GM21447 (cell line): ENCODE data around the gene ELAC1.
"Not testable (repeated sequence)": the region's sequence is repeated elsewhere in the genome, so short reads cannot be mapped to it uniquely, and the experiment has no call there.

Source experiments
- ATAC-seq: cut with Tn5 transposase; IDR thresholded peaks from one replicate; pipeline ENCODE4 v1.9.1; 2021; ENCODE audit not compliant: unreplicated experiment

The ELAC1 gene, protein sequence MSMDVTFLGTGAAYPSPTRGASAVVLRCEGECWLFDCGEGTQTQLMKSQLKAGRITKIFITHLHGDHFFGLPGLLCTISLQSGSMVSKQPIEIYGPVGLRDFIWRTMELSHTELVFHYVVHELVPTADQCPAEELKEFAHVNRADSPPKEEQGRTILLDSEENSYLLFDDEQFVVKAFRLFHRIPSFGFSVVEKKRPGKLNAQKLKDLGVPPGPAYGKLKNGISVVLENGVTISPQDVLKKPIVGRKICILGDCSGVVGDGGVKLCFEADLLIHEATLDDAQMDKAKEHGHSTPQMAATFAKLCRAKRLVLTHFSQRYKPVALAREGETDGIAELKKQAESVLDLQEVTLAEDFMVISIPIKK

DNA sequence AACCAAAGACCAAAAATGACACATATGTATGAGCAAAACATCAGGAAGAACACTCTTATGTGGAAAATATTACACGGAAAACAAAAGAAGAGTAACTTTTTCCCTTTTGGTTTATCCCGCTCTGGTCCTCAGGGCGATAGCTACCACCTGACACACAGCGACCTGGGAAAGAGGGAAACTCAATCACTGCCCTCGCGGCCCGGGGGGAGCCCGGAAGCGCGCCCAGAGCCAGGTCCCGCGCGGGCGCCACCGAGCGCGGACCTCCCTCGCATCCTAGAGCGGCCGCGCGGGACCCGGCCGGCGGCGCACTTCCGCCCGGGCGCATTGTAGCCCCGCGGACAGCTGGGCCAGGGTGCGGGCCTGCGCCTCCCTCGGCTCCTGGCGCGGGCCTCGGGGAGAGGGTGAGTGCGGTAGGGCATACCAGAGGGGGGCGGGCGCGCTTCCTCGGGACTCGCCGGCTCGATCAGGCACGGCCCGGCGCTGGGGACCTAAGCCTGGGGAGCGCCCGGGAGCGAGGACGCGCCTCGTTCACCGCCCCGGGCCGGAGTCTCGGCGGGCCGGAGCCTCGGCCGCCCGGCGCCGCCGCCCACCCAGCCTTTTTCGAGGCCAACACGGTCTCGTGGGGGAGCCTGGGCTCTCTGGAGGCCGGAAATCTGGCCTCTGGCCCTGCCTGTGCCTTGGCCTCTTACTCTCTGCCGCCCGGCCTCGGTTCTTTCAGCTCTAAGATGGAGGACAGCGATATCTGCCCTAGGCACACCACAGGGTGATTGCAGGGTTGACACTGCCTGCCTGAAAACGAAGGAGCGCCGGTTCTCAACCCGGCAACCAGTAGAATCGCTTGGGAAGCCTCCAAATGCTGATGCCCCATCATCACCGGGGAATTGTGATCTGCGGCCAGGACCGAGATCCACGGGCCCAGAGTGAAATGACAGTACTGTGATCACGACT lies at the start of gene ELAC1:
TSS of gene ELAC1 (plus strand) at position 327 of the 948 bp plus-strand sequence. CDS start 6,365 bp downstream, outside the sequence.
- ATAC-seq, result peak; percentile 90

DNA sequence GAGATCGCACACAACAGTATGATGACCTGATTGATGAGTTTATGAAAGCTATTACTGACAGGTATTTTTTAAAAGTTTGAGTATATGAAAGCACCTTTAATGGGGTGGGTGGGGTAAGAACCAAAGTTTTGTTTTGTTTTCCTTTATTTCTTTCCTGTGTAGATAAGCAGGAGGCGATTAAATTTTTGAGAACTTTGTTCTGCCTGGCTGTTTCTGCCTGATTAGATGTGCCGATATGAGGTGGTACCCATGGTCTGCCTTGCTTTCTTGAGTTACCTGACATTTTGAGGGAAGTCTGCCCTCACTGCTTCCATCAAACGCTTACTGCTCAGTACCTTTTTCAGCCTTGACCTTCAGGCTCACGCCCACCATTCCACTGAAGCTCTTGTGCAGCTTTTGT lies 49.7 kb upstream of the ELAC1 start:
- no peak for ATAC-seq

- ATAC-seq, result no peak
These were observed 43.5 kb upstream of the ELAC1 start for GRCh38 chr18:50924372-50924771.

- ATAC-seq, result no peak
These were observed 41.3 kb upstream of the ELAC1 start for GRCh38 chr18:50926521-50926920.

GRCh38 chr18:50928551-50928950 lies 39.3 kb upstream of the ELAC1 start:
- no peak for ATAC-seq

GRCh38 chr18:50933684-50934083 lies 34.2 kb upstream of the ELAC1 start:
- no peak for ATAC-seq

- ATAC-seq, result no peak
These were observed 33.2 kb upstream of the ELAC1 start for GRCh38 chr18:50934545-50935211.

DNA sequence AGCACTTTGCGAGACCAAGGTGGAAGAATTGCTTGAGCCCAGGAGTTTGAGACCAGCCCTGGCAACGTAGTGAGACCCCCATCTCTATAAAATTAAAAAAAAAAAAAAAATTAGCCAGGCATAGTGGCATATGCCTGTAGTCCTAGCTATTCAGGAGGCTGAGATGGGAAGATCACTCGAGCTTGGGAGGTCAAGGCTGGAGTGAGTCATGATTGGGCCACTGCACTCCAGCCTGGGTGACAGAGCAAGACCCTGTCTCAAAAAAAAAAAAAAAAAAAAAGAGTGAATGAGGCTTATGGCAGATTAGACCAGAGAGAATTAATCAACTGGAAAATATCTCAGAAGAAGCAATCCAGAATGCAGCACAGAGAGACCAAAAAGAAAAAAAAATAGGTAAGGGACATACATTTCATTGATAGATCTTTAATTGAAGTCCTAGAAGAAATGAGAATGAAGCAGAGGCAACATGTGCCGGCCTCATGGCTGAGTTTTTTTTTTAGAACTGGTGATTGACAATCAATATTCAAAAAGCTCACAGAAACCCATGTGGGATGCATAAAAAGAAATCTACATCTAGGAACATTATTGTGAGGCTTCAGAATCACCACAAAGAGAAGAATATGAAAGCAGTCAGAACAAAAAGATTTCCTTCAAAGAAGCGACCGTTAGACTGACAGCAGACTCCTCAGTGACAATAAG lies 32.2 kb upstream of the ELAC1 start:
- no peak for ATAC-seq

- no peak for ATAC-seq
These were observed 30.7 kb upstream of the ELAC1 start for GRCh38 chr18:50937183-50937582.

GRCh38 chr18:50938912-50939311 lies 28.9 kb upstream of the ELAC1 start:
- no peak for ATAC-seq

DNA sequence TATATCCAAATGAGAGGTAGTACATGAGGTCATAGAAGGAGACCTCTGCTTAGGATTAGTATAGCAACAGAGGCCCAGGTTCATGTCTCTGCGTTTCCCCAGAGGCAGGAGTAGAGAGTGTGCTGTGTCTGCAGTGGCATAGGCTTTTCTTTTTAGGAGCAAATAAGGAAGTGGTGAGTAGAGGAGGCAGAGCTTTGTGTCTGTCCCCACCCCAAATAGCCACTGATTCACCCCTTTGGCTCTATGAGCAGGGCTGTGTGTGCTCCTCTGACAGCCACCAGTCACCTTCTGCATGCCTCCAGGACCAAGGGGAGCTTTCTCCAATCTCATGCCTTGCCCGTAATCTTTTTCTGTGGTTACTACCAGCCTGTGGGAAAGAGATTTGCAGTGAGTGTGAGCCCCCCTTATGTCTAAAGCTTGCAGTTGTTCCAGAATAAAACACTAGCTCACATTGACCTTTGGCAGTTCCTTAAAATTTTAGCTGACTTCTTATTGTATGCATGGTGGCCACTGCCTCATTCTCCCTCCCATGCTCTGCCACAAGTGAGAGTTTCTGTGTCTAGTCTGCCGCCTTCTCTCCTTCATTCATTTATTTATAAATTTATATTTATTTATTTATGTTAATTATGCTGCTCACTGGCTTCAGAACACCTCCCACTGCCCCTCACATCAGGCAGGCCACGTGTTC lies 23.5 kb upstream of the ELAC1 start:
- no peak for ATAC-seq

GRCh38 chr18:50945918-50946317 lies 21.9 kb upstream of the ELAC1 start:
- ATAC-seq, result not testable (repeated sequence)

- ATAC-seq, result no peak
These were observed 19.9 kb upstream of the ELAC1 start for GRCh38 chr18:50947899-50948298.

DNA sequence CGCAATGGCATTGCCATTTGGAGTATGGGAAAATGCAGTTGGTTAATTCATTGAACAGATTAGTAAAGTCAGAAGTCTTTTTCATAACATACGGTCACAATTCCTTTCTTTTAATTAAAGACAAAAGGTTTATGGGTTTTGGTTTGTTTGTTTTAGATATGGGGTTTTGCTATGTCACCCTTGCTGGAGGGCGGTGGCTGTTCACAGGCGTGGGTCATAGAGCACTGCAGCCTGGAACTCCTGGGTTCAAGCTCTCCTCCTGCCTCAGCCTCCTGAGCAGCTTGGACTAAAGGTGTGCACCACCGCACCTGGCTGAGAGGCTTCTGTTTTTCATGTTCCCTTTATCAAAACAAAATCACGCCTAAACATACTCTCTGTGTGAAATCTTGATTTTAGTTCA lies 18.7 kb upstream of the ELAC1 start:
- no peak for ATAC-seq

DNA sequence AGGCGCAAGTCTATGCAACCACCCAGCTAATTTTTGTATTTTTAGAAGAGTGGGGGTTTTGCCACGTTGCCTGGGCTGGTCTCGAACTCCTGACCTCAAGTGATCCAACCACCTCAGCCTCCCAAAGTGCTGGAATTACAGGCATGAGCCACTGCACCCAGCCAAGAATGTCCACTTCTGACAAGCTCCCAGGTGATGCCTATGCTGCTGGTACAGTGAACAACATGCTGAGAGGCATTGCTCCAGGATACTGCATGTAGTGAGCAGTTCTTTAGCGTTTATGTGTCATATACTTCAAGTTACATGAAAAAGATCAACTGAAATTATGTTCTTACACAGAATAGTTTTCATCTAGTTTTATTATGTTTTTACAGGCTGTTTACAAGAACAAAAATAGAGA lies 17.2 kb upstream of the ELAC1 start:
- no peak for ATAC-seq

DNA sequence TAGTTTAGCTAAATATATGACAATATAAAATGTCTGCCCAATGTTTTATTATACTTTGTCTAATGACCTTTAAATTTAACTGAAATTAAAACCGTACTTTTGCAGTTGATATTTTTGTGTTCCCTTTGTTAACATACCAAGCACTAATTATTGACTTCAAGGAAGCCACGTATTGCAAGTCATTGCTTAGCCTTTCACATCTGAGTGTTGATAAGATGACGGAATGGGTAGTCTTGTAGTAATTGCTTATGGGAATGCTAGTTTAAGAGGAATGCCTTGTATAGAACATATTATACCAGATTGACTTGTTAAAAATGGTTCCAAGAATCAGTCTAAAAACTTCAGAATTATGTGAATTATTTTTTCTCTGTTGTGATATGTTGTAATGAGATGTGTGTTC lies 14.0 kb upstream of the ELAC1 start:
- no peak for ATAC-seq

DNA sequence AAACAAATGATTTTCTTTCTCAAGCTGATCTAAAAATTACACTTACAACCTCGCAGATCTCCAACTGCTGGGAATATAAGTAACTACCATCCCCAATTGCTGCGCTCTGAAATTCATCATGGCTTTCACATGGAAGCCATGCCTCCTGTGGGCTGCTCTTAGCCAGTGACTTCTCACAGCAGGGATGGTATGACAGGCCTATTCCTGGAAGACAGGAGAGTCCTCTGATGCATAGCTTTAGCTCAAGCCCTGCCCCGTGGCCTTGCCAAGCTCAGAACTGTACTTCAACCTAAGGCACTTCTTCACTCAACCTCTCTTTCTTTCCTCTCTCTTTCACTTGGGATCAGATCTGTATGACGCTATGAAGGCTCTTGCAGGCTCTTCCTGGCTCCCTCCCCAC lies 12.6 kb upstream of the ELAC1 start:
- no peak for ATAC-seq

- no peak for ATAC-seq
These were observed 11.7 kb upstream of the ELAC1 start for GRCh38 chr18:50956116-50956515.

GRCh38 chr18:50961974-50962373 lies 5.9 kb upstream of the ELAC1 start:
- no peak for ATAC-seq

DNA sequence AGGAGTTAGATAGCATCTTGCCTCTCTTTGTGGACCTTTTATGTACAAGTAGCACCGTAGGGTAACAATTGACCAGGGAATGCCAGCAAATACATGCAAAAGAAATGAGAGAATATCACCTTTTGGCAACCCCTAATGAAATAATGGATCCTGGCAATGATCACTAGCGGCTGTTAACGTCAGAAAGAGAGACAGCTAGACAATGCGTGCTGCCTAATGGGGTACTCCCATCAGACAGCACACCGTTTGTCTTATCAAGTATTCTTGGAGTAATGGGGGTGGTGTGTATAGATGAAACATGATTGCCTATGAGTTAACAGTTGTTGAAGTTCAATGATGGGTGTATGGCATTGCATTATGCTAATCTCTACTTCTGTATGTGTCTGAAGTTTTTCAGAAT lies 1.6 kb downstream of the ELAC1 start:
- ATAC-seq, result no peak
